Spinal cord (tissue), 10 donors: ENCODE results near the gene NEDD4. TPM values are rescaled to one million over a fixed set of nuclear protein-coding genes. Genes with fewer than 3 reads are reported as not detected.
"Not testable (repeated sequence)": the region's sequence is repeated elsewhere in the genome, so short reads cannot be mapped to it uniquely, and the experiment has no call there.

Experiments
- DNase-seq, 6 donors: peaks; one replicate each; pipeline versions ENCODE4 v3.0.0 to v3.0.0-alpha.2; 2013 to 2015; ENCODE audit warnings: low spot score in 6 of 6, low read depth in 4 of 6
- H3K27ac ChIP-seq: one replicate; pipeline ENCODE4 v1.5.1; 2013; ENCODE audit warnings: low read depth, low read length, control low read depth
- H3K27me3 ChIP-seq: one replicate; pipeline ENCODE4 v1.6.1; 2013; ENCODE audit warnings: low read length; ENCODE audit not compliant: control insufficient read depth, insufficient read depth
- H3K36me3 ChIP-seq: one replicate; pipeline ENCODE4 v1.6.1; 2013; ENCODE audit warnings: low read length; ENCODE audit not compliant: control insufficient read depth, insufficient read depth
- H3K4me1 ChIP-seq: one replicate; pipeline ENCODE4 v1.6.1; 2013; ENCODE audit warnings: low read length; ENCODE audit not compliant: control insufficient read depth, insufficient read depth
- H3K4me3 ChIP-seq: one replicate; pipeline ENCODE4 v1.5.1; 2013; ENCODE audit warnings: low read depth, low read length, control low read depth
- H3K9me3 ChIP-seq: one replicate; pipeline ENCODE4 v1.6.1; 2013; ENCODE audit warnings: low read length; ENCODE audit not compliant: control insufficient read depth, insufficient read depth
- WGBS: methylation state at CpG from one replicate; pipeline ENCODE4 v1.1.5; 2013; ENCODE audit warnings: missing lambda C conversion rate; ENCODE audit not compliant: insufficient coverage; 5-methylcytosine and 5-hydroxymethylcytosine counted together
- polyA plus RNA-seq, 2 donors: library from polyadenylated mRNA; unstranded; fragments of 120-200 nt; gene quantifications; one replicate each; pipeline ENCODE4 v1.2.1, GENCODE V29; 2013; ENCODE audit not compliant: insufficient read length in 2 of 2
- total RNA-seq, 2 donors: library from RNA; depleted of rRNA in 1 of 2; stranded (reverse); fragments of 120-200 nt in 1 of 2; fragments of >200 nt in 1 of 2; gene quantifications; one replicate each; pipeline versions ENCODE4 v1.2.3 to v1.2.4, GENCODE V29; 2013 to 2014
- donor health status: healthy.

The NEDD4 gene
- total and polyA plus RNA-seq, 4 donors, result 5.7 to 16.4 (median 9.5) TPM

DNA sequence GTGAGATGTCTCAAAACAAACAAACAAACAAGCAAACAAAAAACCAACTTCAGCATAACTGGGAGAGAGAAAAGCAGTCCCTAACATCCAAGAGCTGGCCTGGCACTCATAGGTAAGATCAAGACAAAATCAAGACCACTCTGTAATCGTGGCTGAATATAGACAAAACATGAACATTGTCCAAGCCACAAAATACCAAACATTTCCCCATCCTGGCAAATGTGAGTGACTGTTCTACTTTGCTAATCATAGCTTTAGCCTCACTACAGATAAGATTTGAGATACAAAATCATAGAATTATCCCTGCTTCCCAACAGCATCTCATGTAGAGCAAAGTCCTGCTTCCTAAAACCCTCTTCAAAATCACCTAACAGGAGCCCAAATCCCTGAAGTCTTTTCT is 133.7 kb downstream of the NEDD4 start:
- no peaks in the 10 kb centered on the region for H3K9me3 ChIP-seq
- no peaks in the 10 kb centered on the region for H3K27me3 ChIP-seq
- no peaks in the 10 kb centered on the region for H3K4me1 ChIP-seq
- H3K27ac ChIP-seq, result no peak overlapping the region
- peaks cover 2% of the 10 kb centered on the region for H3K36me3 ChIP-seq
- WGBS, result 100% methylated on average over 1 of the region's 1 CpG
- DNase-seq, result no peak
- no peak overlapping the region for H3K4me3 ChIP-seq

DNA sequence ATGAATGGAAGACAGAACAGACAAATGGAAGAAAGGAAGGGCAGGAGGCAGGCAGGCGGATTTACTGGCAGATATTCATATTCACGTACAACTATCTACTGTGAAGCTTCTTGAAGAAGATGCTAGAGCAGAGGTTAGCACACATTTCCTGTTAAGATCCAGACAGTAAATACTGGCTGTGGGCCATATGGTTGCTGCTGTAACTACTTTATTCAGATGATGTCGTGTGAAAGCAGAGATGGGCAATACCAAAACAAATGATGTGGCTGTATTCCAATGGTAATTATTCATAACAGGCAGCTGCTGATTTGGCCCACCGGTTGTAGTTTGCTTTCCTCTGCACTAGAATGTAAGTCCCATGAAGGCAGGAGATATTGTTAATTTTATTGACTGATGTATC is 134.8 kb downstream of the NEDD4 start:
- Histone ChIP-seq H3K4me1 (no peaks in the 10 kb centered on the region), H3K4me3 (no peak overlapping the region), H3K27ac (no peak overlapping the region), H3K36me3 (peaks cover 2% of the 10 kb centered on the region), H3K9me3 (no peaks in the 10 kb centered on the region), H3K27me3 (no peaks in the 10 kb centered on the region)
- DNase-seq, result no peak
- WGBS, result 86% methylated on average over 3 of the region's 4 CpGs

DNA sequence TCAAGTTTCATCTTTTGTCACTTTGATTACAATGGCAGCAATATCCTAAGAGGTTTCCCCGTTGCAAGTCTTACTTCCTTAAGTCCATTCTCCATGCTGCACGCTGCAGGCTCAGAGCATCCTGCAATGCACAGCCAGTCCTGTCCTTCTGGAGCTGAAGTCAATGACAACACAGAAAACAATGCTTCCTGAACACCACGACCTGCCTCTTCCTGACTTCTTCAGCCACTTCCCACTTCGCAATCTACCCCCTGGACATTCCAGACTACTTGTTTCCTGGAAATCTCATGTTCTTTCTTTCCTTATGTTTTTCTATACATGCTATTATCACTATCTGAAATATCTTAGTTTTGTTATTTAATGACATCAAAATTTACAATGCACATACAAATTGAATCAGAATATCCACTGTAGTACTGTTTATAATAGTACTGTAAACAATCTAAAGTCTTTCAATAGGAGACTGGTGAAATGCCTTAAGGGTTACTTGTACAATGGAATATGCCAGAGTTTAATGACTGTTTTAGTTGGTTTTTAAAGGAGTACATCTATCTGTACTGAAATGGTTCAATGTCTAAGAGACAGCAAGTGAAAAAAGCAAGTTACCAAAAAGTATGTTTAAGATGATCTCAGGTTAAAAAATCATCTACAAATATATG is 136.8 kb downstream of the NEDD4 start:
- Histone ChIP-seq H3K27ac (no peak overlapping the region), H3K27me3 (no peaks in the 10 kb centered on the region), H3K9me3 (no peaks in the 10 kb centered on the region), H3K4me1 (no peaks in the 10 kb centered on the region), H3K36me3 (peaks cover 2% of the 10 kb centered on the region), H3K4me3 (no peak overlapping the region)
- no peak for DNase-seq
- WGBS, result 69% methylated on average over 3 of the region's 4 CpGs

DNA sequence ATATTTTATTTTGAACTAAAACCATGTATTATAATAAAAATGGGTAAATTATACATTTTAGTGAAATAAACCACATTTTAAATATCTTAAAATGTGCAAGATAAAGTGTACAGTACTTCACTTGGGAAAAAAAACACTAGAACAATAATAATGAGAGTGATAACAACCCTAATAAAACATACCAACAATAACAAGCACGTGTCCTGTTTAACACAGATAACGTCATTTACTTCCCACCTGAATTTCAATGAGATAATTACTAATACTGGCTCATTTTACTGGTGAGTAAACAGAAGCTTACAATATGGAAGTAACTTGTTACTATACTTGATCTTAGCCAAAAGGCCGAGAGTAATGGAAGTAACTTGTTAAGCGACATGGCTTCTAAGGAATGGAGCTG is 140.3 kb downstream of the NEDD4 start:
- no peak for DNase-seq
- no peaks in the 10 kb centered on the region for H3K27me3 ChIP-seq
- no peaks in the 10 kb centered on the region for H3K9me3 ChIP-seq
- H3K4me1 ChIP-seq, result no peaks in the 10 kb centered on the region
- H3K27ac ChIP-seq, result no peak overlapping the region
- H3K4me3 ChIP-seq, result no peak overlapping the region
- WGBS, result 86% methylated on average over 2 of the region's 4 CpGs
- H3K36me3 ChIP-seq, result peaks cover 2% of the 10 kb centered on the region

DNA sequence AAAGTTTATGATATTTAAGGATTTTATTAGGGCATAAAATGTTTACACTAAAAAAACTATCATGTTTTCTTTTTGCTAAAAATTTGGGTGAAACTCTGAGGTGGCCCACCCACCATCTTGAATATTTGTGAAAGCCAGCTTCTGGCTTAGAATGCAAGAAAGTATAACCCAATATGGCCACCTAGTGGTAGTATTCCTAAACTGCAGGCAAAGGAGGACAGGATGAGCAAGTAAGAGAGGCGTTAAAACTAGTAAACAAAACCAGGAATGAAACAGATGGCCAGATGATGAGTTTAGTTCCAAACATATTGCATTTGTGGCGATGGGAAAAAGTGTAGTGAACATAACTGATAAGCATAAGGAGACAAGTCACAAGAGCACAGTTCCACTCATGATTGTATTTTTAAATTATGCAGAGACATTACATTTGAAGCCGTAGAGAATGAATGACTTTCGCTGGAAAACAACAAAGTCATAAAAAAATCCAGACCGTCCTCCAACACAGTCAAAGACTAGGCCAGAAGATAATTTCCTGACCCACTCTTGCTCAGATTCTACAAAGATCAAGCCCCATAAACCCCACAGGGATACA is 147.2 kb downstream of the NEDD4 start:
- Histone ChIP-seq H3K4me1 (no peaks in the 10 kb centered on the region), H3K9me3 (no peaks in the 10 kb centered on the region), H3K27ac (no peak overlapping the region), H3K27me3 (no peaks in the 10 kb centered on the region), H3K4me3 (no peak overlapping the region), H3K36me3 (peaks cover 4% of the 10 kb centered on the region)
- DNase-seq, result peak; percentile 52 to 96 (median 76)
- 28% methylated on average over 4 of the region's 5 CpGs for WGBS

DNA sequence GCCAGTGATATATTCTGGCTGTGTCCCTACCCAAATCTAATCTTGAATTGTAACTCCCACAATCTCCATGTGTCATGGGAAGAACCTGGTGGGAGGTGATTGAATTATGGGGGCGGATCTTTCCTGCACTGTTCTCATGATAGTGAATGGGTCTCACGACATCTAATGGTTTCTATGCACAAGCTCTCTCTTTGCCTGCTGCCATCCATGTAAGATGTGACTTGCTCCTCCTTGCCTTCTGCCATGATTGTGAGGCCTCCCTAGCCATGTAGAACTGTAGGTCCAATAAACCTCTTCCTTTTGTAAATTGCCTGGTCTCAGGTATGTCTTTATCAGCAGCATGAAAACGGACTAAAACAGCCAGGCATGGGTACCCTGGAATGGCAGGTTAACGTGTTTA is 150.5 kb downstream of the NEDD4 start:
- not testable (repeated sequence) for H3K36me3 ChIP-seq, H3K4me1 ChIP-seq, DNase-seq, H3K27ac ChIP-seq, H3K4me3 ChIP-seq, H3K9me3 ChIP-seq, H3K27me3 ChIP-seq
- WGBS, result 90% methylated on average over 3 of the region's 4 CpGs

DNA sequence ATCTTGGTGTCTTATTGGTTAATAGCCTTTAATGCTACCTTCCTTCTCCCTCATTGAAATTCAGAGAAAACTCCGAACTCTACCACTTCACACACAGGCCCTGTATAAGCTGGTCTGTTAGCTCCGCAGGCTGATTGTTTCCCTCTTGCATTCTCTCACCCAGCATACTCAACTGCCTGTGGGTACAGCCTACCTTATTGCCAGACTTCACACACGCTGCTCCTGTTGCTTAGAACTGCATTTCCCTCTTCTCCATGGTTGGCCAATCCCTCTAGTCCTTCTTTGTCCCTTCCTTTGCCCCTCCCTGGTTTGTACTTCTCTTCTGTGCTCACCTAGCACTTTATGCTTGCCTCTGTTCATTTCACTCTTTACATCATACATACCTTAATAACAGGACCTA is 157.5 kb downstream of the NEDD4 start:
- H3K27me3 ChIP-seq, result no peaks in the 10 kb centered on the region
- H3K4me3 ChIP-seq, result no peak overlapping the region
- no peak for DNase-seq
- H3K36me3 ChIP-seq, result peaks cover 4% of the 10 kb centered on the region
- no peaks in the 10 kb centered on the region for H3K4me1 ChIP-seq
- no peak overlapping the region for H3K27ac ChIP-seq
- no peaks in the 10 kb centered on the region for H3K9me3 ChIP-seq
- 84% methylated on average over 3 of the region's 3 CpGs for WGBS

DNA sequence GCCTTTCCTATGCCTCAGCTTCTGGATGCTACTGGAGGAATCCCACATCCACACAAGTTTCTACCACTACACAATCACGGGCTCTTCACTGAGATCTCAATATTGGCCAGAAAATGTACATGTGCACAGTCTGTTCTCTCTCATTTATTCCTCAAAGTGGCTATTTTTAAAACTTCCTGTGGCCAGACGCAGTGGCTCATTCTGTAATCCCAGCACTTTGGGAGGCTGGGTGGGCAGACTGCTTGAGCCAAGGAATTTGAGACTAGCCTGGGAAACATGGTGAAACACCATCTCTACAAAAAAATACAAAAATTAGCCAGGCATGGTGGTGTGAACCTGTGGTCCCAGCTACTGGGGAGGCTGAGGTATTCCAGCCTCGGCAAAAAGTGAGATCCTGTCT is 159.1 kb downstream of the NEDD4 start:
- Histone ChIP-seq H3K36me3 (peaks cover 4% of the 10 kb centered on the region), H3K4me1 (no peaks in the 10 kb centered on the region), H3K27me3 (no peaks in the 10 kb centered on the region), H3K27ac (no peak overlapping the region), H3K4me3 (no peak overlapping the region), H3K9me3 (no peaks in the 10 kb centered on the region)
- 76% methylated on average over 2 of the region's 3 CpGs for WGBS
- DNase-seq, result no peak

DNA sequence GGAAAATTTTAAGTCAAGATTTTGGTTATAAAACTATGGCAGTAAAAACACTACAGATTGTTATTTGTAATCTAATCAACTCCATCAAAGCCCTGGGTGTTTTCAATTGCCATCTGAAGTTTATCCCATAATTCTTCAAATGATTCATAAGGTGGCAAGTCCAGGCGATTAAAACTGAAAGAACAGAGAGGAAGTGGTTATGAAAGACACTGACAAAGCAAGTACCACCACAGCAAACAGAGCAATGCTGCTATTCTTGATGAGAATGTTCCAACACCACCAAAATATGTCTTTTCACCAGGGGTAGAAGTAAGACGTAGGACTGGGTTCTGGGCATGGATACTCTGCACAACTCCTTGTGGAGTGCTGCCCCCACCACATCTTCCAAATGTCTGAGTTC is 163.6 kb downstream of the NEDD4 start:
- WGBS, result 78% methylated on average over 1 of the region's 2 CpGs
- H3K9me3 ChIP-seq, result no peaks in the 10 kb centered on the region
- H3K27me3 ChIP-seq, result no peaks in the 10 kb centered on the region
- H3K27ac ChIP-seq, result no peak overlapping the region
- no peak overlapping the region for H3K4me3 ChIP-seq
- no peaks in the 10 kb centered on the region for H3K36me3 ChIP-seq
- no peak for DNase-seq
- no peaks in the 10 kb centered on the region for H3K4me1 ChIP-seq

DNA sequence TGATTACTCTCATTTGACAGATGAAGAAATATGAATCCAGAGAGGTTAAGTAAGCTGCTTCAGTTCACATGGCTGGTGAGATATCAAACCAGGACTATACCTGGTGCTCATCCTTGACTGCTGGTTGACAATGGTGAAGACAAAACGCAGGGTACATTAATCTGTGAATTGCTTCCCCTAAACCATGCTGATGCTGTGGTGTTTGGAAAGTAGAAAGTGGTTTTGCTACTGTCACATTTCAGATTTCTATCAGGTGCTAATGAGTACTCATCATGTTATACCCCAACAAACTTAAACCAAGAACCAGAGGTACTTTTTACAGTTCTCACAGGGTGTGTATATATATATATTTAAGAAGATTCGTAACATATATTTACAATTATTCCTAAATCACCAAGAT is 165.5 kb downstream of the NEDD4 start:
- WGBS, result no CpG with 5 or more reads among the region's 2 CpGs
- Histone ChIP-seq H3K27ac (no peak overlapping the region), H3K27me3 (no peaks in the 10 kb centered on the region), H3K36me3 (no peaks in the 10 kb centered on the region), H3K4me3 (no peak overlapping the region), H3K9me3 (no peaks in the 10 kb centered on the region), H3K4me1 (no peaks in the 10 kb centered on the region)
- no peak for DNase-seq
